OCI-LY3 (cell line): ENCODE data around the gene RHPN2.
"Not testable (repeated sequence)": the region's sequence is repeated elsewhere in the genome, so short reads cannot be mapped to it uniquely, and the experiment has no call there.

Source experiments
- EZH2phosphoT487 ChIP-seq: fragments of 200-600 bp; shearing (Covaris generic); IDR thresholded peaks from 2 replicates; pipeline ENCODE4 v1.6.1; 2018; ENCODE audit warnings: antibody characterized with exemption, mixed run types, low read depth
- TF ChIP-seq, protein P1 (sequence below): fragments of 200-600, 300-600 bp; sonication (generic); IDR thresholded peaks from 2 replicates; pipeline ENCODE4 v1.5.1; 2014; ENCODE audit warnings: antibody characterized with exemption, low read length, low read depth

DNA sequence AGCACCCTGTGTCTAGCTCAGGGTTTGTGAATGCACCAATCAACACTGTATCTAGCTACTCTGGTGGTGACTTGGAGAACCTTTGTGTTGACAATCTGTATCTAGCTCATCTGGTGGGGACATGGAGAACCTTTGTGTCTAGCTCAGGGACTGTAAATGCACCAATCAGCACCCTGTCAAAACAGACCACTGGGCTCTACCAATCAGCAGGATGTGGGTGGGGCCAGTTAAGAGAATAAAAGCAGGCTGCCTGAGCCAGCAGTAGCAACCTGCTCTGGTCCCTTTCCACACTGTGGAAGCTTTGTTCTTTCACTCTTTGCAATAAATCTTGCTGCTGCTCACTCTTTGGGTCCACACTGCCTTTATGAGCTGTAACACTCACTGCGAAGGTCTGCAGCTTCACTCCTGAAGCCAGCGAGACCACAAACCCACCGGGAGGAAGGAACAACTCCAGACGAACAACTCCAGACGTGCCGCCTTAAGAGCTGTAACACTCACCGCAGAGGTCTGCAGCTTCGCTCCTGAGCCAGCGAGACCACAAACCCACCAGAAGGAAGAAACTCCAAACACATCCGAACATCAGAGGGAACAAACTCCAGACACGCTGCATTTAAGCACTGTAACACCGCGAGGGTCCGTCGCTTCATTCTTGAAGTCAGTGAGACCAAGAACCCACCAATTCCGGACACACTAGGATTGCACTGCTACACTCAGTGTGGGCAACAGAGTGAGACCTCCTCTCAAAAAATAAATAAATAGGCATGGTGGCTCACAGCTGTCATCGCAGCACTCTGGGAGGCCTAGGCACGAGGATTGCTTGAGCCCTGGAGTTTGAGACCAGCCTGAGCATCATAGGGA is 27.3 kb downstream of the RHPN2 start:
- TF ChIP-seq, protein P1, sequence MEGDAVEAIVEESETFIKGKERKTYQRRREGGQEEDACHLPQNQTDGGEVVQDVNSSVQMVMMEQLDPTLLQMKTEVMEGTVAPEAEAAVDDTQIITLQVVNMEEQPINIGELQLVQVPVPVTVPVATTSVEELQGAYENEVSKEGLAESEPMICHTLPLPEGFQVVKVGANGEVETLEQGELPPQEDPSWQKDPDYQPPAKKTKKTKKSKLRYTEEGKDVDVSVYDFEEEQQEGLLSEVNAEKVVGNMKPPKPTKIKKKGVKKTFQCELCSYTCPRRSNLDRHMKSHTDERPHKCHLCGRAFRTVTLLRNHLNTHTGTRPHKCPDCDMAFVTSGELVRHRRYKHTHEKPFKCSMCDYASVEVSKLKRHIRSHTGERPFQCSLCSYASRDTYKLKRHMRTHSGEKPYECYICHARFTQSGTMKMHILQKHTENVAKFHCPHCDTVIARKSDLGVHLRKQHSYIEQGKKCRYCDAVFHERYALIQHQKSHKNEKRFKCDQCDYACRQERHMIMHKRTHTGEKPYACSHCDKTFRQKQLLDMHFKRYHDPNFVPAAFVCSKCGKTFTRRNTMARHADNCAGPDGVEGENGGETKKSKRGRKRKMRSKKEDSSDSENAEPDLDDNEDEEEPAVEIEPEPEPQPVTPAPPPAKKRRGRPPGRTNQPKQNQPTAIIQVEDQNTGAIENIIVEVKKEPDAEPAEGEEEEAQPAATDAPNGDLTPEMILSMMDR, result not testable (repeated sequence)
- not testable (repeated sequence) for TF ChIP-seq EZH2phosphoT487
